Stomach smooth muscle (tissue), 2 donors: ENCODE results near the gene EXOC4.

ENCODE experiments used
- H3K27ac ChIP-seq: one replicate; pipeline ENCODE4 v1.7.0; 2013; ENCODE audit warnings: mild to moderate bottlenecking, low read length, inconsistent platforms
- H3K27me3 ChIP-seq, 2 donors: one replicate each; pipeline ENCODE4 v1.7.0; 2013; ENCODE audit warnings: low read length in 2 of 2; ENCODE audit not compliant: insufficient read depth in 2 of 2, control insufficient read depth in 1 of 2
- H3K36me3 ChIP-seq, 2 donors: one replicate each; pipeline ENCODE4 v1.7.0; 2013; ENCODE audit warnings: low read length in 2 of 2; ENCODE audit not compliant: control insufficient read depth in 2 of 2, insufficient read depth in 2 of 2
- H3K4me1 ChIP-seq: one replicate; pipeline ENCODE4 v1.7.0; 2013; ENCODE audit warnings: low read length; ENCODE audit not compliant: control insufficient read depth, insufficient read depth
- H3K4me3 ChIP-seq, 2 donors: one replicate each; pipeline ENCODE4 v1.7.0; 2013; ENCODE audit warnings: low read length in 2 of 2
- H3K9ac ChIP-seq, 2 donors: one replicate each; pipeline ENCODE4 v1.7.0; 2013; ENCODE audit warnings: low read length in 2 of 2, mild to moderate bottlenecking in 1 of 2
- H3K9me3 ChIP-seq, 2 donors: one replicate each; pipeline ENCODE4 v1.7.0; 2013; ENCODE audit warnings: low read length in 2 of 2; ENCODE audit not compliant: control insufficient read depth in 2 of 2
- donor health status: healthy.
- donor health status: Pancreatic carcinoma.

EXOC4 gene

GRCh38 chr7:133706016-133706415 lies 453.1 kb downstream of the EXOC4 start:
- Histone ChIP-seq H3K4me1 (no peaks in the 10 kb centered on the region), H3K27me3 (no peaks in the 10 kb centered on the region), H3K9me3 (no peaks in the 10 kb centered on the region), H3K27ac (no peak overlapping the region), H3K9ac (no peak overlapping the region), H3K36me3 (no peaks in the 10 kb centered on the region), H3K4me3 (no peak overlapping the region)

GRCh38 chr7:133709036-133709880 lies 456.4 kb downstream of the EXOC4 start:
- no peak overlapping the region for H3K4me3 ChIP-seq

GRCh38 chr7:133712544-133712943 lies 459.7 kb downstream of the EXOC4 start:
- Histone ChIP-seq H3K9me3 (no peaks in the 10 kb centered on the region), H3K4me3 (no peak overlapping the region), H3K36me3 (no peaks in the 10 kb centered on the region), H3K9ac (no peak overlapping the region), H3K4me1 (no peaks in the 10 kb centered on the region), H3K27me3 (no peaks in the 10 kb centered on the region), H3K27ac (no peak overlapping the region)

More at GRCh38 chr7:133709036-133709880, 456.4 kb downstream of the EXOC4 start:
- H3K4me1 ChIP-seq, result no peaks in the 10 kb centered on the region
- H3K9me3 ChIP-seq, result no peaks in the 10 kb centered on the region
- no peak overlapping the region for H3K9ac ChIP-seq
- H3K27ac ChIP-seq, result no peak overlapping the region
- no peaks in the 10 kb centered on the region for H3K36me3 ChIP-seq
- no peaks in the 10 kb centered on the region for H3K27me3 ChIP-seq

- no peak overlapping the region for H3K9ac ChIP-seq
- H3K4me1 ChIP-seq, result no peaks in the 10 kb centered on the region
- H3K36me3 ChIP-seq, result no peaks in the 10 kb centered on the region
- H3K27ac ChIP-seq, result no peak overlapping the region
- H3K4me3 ChIP-seq, result no peak overlapping the region
- no peaks in the 10 kb centered on the region for H3K9me3 ChIP-seq
- H3K27me3 ChIP-seq, result no peaks in the 10 kb centered on the region
These were observed 461.8 kb downstream of the EXOC4 start for GRCh38 chr7:133714654-133715053.

- Histone ChIP-seq H3K9ac (no peak overlapping the region), H3K4me1 (no peaks in the 10 kb centered on the region), H3K36me3 (no peaks in the 10 kb centered on the region)
These were observed 465.3 kb downstream of the EXOC4 start for GRCh38 chr7:133718131-133718530.

GRCh38 chr7:133723044-133723443 lies 470.2 kb downstream of the EXOC4 start:
- Histone ChIP-seq H3K9me3 (no peaks in the 10 kb centered on the region), H3K27me3 (no peaks in the 10 kb centered on the region), H3K27ac (no peak overlapping the region), H3K36me3 (no peaks in the 10 kb centered on the region), H3K9ac (no peak overlapping the region), H3K4me1 (no peaks in the 10 kb centered on the region), H3K4me3 (no peak overlapping the region)

More at GRCh38 chr7:133718131-133718530, 465.3 kb downstream of the EXOC4 start:
- no peaks in the 10 kb centered on the region for H3K27me3 ChIP-seq
- H3K9me3 ChIP-seq, result no peaks in the 10 kb centered on the region
- no peak overlapping the region for H3K4me3 ChIP-seq
- H3K27ac ChIP-seq, result no peak overlapping the region

- no peaks in the 10 kb centered on the region for H3K9me3 ChIP-seq
- H3K36me3 ChIP-seq, result no peaks in the 10 kb centered on the region
- H3K4me1 ChIP-seq, result no peaks in the 10 kb centered on the region
- H3K27me3 ChIP-seq, result no peaks in the 10 kb centered on the region
- no peak overlapping the region for H3K4me3 ChIP-seq
- H3K27ac ChIP-seq, result no peak overlapping the region
- H3K9ac ChIP-seq, result no peak overlapping the region
These were observed 471.3 kb downstream of the EXOC4 start for GRCh38 chr7:133724148-133724547.

GRCh38 chr7:133724694-133725093 lies 471.8 kb downstream of the EXOC4 start:
- no peak overlapping the region for H3K4me3 ChIP-seq
- H3K9ac ChIP-seq, result no peak overlapping the region
- no peaks in the 10 kb centered on the region for H3K9me3 ChIP-seq
- H3K27ac ChIP-seq, result no peak overlapping the region
- H3K4me1 ChIP-seq, result no peaks in the 10 kb centered on the region
- H3K36me3 ChIP-seq, result no peaks in the 10 kb centered on the region
- no peaks in the 10 kb centered on the region for H3K27me3 ChIP-seq

- Histone ChIP-seq H3K27me3 (no peaks in the 10 kb centered on the region), H3K27ac (no peak overlapping the region), H3K4me1 (no peaks in the 10 kb centered on the region), H3K36me3 (no peaks in the 10 kb centered on the region), H3K9ac (no peak overlapping the region), H3K4me3 (no peak overlapping the region), H3K9me3 (no peaks in the 10 kb centered on the region)
These were observed 474.8 kb downstream of the EXOC4 start for GRCh38 chr7:133727476-133728214.

- Histone ChIP-seq H3K4me3 (no peak overlapping the region), H3K36me3 (no peaks in the 10 kb centered on the region), H3K27ac (no peak overlapping the region)
These were observed 477.5 kb downstream of the EXOC4 start for GRCh38 chr7:133730360-133730759.

GRCh38 chr7:133733401-133733800 lies 480.5 kb downstream of the EXOC4 start:
- Histone ChIP-seq H3K4me3 (no peak overlapping the region), H3K27me3 (no peaks in the 10 kb centered on the region), H3K9ac (no peak overlapping the region), H3K4me1 (no peaks in the 10 kb centered on the region), H3K27ac (no peak overlapping the region), H3K9me3 (no peaks in the 10 kb centered on the region), H3K36me3 (no peaks in the 10 kb centered on the region)

More at GRCh38 chr7:133730360-133730759, 477.5 kb downstream of the EXOC4 start:
- no peaks in the 10 kb centered on the region for H3K27me3 ChIP-seq
- no peaks in the 10 kb centered on the region for H3K4me1 ChIP-seq
- H3K9ac ChIP-seq, result no peak overlapping the region
- no peaks in the 10 kb centered on the region for H3K9me3 ChIP-seq
